DMS153 treated with DMSO at 0.1 percent for 48 hours (cell line): ENCODE data around the gene KLF7.

Experiments used
- DNase-seq: peaks from one replicate; lab custom pipeline; 2025; ENCODE audit not compliant: unreplicated experiment; lab: John Stamatoyannopoulos, UW

The KLF7 gene

DNA sequence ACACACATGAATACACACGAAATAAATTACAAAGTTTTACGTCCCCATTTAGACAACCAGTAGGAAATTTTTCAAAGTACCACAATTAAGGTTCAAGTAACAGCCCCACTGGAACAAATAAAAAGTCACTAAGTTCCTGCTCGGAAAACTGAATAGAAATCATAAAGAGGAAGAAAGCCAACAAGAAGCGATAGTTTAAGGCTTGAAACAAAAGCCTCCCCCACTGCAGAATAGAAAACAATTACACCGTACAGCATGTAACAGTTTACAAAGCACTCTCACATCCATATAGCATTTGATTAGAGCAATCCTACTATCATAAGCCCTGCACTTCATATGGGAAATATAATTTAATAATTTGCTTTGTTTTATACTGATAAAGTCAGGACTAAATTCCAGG lies 15.5 kb downstream of the KLF7 start:
- DNase-seq: no peak

DNA sequence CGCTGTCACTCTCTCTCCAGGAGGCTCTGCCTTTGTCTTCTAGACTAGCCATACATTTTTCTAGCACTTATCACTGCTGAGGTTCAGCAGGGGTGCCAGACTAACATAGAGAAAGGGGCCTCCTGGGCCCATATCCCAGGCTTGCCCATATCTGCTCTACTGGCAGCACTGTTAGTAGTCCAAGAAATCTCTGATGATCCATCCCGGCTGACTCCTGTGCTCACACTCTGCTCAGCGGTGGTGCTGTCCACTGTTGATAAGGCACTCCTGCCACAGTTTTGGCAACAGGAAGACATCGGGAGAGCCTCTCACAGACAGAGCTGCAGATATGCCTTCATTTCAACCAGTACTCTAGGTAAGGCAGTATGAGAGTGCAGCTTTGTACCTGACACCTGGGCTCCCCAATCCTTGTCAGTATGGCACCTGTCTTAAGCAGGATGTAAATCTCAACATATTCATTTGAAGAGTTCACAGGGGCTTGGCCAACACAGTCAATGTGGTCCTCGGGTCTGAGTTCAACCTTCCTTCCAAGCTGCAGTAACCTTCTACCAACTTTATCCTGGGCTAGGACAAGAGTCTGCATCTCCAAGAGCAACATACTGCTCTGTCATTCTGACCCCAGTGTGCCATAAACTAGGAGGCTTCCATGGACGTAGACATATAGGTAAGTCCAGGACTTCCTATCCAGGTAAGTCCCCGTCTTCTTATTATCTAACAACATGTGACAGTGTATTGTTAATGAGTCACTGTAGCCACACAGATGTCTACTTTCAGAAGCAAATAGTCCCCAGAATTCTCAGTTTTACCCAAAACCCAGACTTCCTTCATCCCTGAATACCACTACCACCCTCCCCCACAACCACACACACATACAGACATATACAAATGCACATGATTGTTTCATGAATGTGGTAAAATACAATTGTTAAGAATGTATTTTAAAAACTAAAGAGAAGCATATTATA lies 16.2 kb downstream of the KLF7 start:
- DNase-seq: no peak

DNA sequence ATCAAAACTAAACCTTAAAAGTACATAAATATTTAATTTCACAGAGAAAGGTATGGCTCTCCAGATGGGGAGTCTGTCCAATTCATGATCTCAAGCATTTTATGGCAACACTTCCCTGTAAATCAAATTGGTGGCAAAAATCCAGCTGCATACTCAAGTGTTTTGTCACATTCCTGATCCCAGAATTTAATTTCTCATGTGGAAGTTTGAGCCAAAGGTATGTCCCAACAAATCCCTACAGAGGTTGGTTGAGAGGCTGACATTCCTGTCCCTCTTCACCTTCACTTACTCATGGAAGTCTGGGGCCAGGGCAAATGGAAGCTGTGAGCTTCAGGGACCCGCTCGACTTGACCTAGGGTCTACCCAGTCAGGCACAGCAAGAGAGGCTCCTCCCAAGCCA lies 17.7 kb downstream of the KLF7 start:
- no peak for DNase-seq

DNA sequence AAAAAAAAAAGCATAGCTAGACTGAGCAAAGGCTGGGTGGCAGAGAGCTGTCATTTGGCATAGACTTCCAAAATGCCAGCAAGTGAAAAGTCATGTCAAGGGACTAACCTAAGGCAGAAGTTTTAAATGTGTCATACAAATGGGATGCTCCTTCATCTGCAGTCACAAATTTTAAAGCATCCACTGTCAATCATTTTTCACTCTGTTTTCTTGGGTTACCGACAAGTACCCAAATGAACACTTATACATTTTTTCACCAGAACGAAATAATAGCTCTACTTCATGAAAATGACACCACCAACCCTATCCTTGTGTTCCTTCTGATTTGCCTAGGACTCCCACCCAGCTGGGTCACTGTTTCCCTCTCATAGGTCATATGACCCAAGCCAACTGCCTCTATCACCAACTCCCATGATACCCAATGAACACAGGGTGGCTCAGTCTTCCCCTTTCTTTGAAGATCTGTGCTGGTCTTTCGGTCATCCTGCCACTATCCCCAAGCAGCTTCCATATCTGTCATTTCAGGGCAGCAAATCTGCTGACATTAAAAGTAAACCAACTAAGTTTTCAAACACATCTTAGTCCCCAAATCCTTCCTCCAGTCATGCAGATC lies 21.5 kb downstream of the KLF7 start:
- DNase-seq: no peak

DNA sequence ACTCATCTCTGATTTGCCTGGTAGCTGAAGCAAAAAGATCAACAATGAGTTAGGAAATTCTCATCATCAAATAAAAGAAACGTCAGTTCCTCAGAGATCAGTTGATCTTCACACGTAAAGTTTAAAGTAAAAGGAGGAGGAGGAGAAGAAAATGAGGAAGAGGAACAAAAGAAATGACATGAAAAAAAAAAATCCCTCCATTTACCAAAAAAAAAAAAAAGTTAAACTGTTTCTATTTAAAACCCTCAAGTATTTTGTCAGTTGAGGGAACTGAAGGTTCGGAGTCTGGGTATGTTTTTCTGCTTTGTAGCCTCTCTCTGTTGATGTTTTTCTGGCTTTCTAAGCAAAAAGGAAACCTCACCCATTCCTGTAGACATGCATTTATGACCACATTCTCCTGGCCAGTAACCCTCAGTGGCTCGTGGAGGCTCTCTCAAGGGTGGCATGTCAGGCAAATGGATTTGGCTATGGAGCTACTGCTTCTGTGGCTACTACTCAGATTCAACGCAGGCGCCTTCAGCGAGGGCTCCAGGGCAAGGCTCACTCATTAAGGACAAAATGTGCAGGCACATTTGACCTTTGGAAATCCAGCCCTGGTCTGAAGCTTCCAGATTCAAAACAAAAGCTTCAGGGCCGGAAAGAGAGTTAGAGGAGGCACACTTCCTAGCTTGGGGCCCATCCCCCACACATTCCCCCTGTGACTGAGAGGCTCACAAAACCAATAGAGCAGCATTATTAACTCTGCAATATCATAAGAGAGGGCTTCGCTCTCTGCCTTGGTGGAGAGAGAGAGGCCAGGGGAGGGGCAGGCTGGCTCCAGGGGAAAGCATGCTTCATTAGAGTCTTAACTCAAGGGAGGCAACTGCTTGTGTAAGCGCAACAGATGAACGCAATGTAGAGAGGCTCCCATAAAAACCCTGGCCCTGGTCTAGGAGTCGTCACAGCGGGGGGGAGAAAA lies 22.3 kb downstream of the KLF7 start:
- DNase-seq: no peak

DNA sequence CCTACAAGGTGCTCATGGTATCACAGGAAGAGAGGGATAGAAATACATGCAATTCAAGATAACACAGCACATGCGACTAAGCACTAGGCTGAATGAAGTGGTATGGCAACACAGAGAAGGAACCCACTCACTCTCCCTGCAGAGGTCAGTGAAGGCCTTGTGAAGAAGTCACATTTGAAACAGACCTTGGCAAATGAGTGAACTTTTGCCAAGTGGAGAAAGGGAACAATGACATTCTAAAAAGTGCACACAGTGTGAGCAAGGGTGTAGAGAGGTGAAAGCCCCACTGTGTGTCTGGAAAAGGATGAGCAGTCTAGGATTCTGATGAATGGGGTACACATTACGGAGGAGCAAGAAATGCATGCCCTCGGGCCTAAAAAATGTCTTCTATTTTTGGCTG lies 23.3 kb downstream of the KLF7 start:
- DNase-seq: no peak

DNA sequence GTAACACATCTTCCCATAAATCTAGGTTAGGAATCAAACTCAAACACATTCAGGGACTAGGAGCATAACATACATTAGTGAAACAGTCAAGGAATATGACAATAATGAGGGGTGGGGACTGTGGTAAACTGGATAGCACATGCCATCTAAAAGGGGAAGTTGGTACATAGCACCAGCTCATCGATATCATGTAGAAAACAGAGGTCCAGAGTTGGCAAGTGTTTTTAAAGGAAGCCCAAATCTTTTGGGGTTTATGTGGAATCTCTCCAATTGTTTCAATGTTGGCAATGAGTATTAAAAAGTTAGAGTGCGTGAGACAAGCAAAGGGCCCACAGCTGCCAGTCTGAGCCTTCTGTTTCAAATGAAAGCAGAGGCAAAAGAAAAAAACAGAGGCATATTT lies 24.4 kb downstream of the KLF7 start:
- no peak for DNase-seq

DNA sequence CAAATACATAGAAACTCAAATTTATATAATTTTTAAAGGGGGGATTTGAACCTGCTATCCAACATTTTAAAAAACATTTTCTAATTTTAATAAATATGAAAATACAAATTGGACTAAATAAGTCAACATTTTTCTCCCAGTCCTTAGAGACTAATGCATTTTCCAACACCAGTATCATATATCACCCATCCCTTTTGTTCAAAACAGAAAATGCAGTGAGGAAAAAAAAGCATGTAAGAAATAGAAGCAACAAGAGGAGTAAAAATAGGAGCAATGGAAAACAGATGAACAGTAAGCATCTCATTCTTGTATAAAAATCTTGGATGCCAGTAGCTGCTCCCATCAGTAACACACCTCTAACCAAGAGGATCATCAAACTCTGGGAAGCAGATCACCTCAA lies 25.5 kb downstream of the KLF7 start:
- DNase-seq: no peak

DNA sequence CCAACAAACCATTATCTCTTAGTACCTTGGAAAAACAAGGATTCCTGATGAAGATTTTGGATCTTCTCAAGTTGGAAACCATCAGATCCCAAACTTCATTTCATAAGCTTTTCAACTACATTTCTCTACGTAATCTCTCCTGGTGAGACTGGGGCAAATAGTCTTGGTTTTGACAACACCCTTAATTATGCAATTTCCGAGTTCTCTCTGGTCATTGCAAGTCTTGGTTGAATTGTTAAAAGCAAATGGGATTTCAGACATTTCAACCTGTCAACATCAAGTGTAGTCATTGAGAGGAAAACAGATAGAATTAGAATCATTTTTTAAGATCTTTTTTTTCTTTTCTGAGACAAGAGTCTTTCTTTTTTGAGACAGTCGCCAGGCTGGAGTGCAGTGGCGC lies 26.2 kb downstream of the KLF7 start:
- no peak for DNase-seq

DNA sequence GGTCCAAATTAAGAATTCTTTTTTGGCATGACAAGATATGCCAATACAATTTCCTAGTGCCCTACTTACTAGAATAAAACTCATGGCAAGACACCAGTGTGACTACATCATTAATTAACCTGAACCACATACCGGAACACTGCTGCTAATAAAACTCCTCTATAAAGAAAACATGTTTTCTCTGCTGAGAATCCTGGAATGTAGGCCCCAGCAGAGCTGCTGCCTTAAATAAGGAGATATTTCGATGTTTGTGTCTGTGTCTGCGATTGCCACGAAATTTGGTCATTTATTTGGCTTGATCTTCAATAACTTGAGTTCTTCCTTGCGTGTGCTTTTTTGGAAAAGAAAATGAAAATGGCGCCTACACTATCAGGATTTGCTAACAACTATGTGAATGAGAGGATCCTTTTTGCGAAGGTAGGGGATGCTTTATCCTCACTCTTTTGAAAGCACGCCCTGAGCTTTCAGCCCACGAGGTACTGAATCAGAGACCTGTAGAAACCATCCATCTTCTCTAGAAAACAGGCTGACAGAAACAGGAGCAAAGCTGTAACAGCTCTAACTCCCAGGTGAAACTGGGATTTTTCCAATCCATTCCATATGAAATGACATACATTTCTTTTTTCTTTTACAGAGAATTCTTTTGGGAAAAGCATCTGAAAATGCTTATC lies 27.0 kb downstream of the KLF7 start:
- DNase-seq: no peak

DNA sequence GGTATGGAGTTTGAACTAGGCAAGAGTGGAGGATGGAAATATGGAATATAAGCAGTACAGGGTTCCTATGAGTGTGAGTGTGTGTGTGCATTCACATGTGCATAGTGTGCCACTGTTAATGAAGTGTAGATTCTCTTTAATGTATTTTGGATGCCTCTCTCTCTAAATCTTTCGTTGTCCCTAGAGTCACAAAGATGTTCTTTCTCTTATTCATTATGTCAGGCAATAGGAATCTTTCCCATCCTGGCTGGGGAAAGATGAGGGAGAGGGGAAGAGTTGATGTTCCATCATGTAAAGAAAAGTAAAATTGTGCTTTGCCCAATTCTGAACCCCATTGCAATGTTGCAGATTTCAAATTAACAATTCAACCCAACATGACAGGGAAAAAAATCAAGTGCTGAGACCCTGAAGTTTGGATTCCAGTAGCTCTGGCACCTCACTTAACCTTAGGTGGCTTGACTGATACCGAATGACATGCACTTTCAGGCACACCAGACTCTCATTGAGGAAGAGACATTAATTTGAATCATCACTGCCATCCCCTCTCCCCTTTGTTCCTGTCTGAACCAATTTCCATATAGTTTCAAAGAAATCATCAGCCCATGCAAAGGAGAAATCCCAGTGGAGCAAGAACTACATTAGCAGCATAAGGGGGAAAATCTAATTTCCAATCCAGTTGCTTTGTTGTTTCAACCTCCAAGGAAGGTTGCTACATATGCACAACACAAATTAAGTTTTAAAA lies 28.0 kb downstream of the KLF7 start:
- DNase-seq: no peak

DNA sequence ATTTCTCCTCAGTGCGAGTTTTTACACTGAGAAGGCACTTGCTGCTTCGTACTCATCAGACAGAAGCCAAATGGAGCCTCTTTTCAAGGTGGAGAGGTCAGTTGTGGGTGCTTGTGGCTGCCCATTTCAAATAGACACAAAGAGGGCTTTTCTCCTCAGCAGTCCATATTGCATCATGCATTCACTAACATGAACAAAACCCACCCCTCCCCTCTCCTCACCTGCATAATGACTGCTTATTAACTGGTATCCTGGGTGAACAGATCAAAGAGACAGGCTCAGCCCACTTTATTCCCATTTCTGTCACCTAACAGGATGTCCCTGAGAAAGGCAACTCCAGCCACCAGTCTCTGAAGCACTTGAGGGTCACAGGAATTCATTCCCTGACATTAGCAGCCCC lies 28.9 kb downstream of the KLF7 start:
- no peak for DNase-seq

DNA sequence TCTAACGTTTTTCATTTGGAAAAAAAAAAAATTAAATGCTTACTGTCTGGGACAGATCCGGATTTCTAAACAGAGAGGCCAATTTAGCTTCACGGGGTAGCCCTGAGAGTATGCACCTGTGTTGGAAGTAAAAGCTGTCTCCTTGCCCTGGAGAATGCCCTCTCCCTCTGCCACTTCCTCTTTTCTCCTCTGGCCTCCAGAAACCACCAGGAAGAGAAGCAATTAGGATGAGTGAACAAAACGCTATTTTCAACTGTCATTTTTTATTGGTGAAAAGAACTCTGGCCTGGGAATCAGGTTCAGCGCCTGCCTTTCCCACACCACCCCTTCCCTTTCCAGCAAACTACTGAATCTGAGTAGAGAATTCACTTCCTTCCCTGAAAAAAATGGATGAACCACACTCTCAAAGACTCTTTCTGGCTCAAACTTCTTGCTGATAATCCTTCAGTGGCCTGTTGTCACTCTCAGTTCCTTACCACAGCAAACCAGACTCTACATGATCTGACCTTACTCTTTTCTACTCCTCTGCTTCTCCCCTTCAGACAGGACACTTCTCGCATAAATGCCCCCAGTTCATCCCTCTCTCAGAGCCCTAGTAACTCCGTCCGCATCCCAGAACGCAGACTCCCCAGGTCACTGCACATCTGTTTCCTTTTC lies 29.8 kb downstream of the KLF7 start:
- no peak for DNase-seq

DNA sequence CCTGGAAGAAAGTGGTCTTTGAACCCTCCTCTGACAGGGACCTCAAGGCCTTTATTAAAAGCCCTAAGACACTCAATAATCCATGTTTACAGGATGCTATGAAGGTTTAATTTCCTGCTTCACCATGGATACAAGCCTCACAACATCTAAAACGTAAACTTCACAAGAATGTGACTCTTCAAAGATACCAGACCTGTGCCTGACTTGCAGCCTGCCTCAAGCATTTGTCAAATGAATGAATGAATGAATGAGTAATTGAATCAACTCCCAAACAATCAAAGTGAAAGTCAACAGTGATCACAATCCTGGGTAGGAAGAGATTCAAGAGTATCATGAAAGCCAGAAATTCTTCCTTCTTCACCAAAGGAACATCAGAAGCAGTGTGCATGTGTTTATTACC lies 30.4 kb downstream of the KLF7 start:
- DNase-seq: no peak

DNA sequence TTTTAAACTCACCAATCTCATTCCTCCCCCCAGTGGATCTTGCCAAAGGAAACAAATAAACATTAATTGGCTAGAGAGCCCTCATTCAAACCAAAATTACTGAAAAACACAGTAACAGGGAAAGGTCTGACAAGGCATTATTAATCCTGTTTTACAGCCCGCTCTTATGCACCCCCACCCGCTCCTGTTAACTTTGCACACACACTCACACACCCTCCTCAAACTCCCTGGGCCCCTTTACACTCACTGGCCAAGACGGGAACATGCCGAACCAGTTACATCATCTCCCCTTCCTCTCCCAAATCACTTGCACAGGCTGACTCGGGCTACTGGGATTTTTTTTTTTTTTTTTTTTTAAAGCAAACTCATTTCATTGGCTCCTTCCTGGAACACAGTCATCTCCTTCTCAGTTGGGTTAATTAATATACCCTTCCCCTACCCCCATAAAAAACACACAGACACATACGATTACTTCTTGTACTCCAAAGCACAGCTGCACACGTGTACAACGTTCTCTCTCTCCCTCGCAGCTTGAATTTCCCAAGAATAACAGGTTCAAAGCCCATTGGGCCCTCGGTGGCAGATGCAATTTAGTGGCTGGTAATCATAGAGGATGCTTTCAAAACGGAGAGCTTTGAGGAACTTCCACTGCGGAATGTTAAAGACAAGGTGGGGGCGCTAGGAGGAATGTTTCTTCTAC lies 31.8 kb downstream of the KLF7 start:
- no peak for DNase-seq

DNA sequence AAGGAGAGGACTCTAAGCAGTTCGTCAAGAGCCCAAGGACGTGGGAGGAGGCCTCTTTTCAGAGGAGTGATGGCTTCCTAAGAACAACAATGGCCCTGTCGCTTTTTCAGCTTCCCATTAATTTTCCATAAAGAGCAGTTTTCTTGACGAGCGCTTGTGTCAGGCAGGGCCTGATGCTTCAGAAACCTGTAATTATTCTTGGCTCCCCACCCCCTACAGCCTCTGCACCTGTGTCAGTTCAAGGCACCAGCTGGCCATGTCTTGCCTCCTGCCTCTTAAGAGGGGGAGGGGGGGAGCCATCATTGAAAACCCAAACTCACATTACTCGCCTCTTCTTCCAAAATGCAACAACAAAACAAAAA lies 32.3 kb downstream of the KLF7 start:
- no peak for DNase-seq

DNA sequence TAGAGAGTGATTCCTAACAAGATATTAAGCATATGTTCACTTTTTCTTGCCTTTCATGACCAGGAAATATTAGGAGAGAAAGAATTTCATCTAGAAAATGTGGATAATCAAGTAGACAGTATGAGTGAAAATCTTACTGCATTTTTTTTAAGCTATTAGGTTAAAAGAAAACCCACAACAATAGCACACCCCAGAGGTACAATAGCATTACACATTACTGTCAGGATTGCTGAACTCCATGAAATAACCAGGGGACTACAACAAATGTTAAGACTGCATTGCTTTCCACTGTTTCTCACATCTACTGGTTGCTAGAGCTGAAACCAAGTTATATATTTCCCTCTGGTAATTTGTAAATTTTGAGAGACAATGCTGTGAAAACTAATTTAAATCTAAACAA lies 33.7 kb downstream of the KLF7 start:
- no peak for DNase-seq

DNA sequence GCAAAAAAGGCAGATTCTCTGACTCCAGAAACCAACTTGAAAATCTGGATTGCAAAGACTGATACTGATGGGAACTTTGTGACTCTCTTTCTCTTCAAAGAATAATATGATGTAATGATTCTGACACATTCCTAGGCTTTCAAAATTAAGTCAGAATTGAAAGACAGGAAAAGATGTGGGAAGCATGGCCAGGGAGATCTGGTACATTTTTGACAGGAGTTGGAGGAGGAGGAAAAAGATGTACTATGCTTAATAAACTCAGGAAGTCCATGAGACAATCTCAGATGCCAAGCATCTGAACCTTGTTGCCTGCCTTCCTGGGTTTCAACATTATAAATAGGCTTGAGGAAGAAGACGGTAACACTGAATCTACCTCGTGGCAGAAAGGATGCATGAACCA lies 34.2 kb downstream of the KLF7 start:
- no peak for DNase-seq

DNA sequence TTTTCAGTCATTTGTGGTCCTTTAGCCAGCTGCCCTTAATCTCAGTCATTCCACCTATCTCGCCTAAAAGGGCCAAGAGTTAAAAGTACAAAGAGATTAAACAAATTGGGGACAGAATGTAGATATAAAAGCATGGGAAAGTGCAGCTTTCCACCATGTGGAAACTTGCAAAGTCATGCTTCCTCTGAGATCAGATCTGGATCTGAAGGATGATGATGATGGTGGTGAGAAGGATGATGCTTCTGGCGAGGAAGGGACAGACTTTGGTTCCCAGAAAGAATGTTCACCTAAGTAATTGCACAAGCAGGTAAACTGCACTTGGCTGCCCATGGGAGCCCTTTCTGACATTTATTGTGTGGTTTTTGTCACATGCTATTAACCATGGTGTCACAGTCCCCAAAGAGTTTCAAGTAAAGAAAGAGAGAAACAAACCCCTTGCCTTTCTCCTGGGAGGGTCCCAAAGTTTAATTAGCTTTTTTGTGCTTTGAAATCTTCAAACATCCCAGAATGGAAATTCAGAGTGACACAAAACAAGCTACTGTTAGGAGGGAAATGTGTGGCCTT lies 34.7 kb downstream of the KLF7 start:
- DNase-seq: no peak
